SK-N-SH (cell line): ENCODE data around the gene CAMK2D. TPM values are rescaled to one million over a fixed set of nuclear protein-coding genes. Genes with fewer than 3 reads are reported as not detected.

Source experiments
- CTCF ChIA-PET: fragments of 300-600, 350-600 bp; formaldehyde crosslinking; extraction: SDS; loops from one replicate; lab custom pipeline; 2021; lab: Yijun Ruan, JAX
- POLR2A ChIA-PET: fragments of 350-600 bp; sonication (Branson Sonifier 250); formaldehyde crosslinking; extraction: SDS; loops from one replicate; lab custom pipeline; 2020; ENCODE audit warnings: antibody characterized with exemption, inconsistent platforms; lab: Yijun Ruan, JAX
- DNase-seq: peaks from one replicate; pipeline ENCODE4 v3.0.0; 2012
- H2AFZ ChIP-seq: fragments of 200-600 bp; sonication (generic); 2 replicates; pipeline ENCODE4 v1.8.1; 2016; ENCODE audit warnings: antibody characterized with exemption, mild to moderate bottlenecking, low read depth
- H3F3A ChIP-seq: fragments of 200-600 bp; sonication (generic); replicated peaks from 2 replicates; pipeline ENCODE3; 2016; ENCODE audit warnings: antibody characterized with exemption, mild to moderate bottlenecking; ENCODE audit not compliant: insufficient read depth
- H3K27ac ChIP-seq, 2 experiments: fragments of 200-500 bp in 1 of 2; fragments of 200-600 bp in 1 of 2; sonication (Bioruptor generic) in 1 of 2; sonication (generic), shearing (Covaris generic) in 1 of 2; 2 replicates each; pipeline versions ENCODE4 v1.5.1 to v1.6.1; 2014 to 2016; ENCODE audit warnings: low read depth in 2 of 2, inconsistent platforms in 1 of 2, low read length in 1 of 2, mild to moderate bottlenecking in 1 of 2, mixed read lengths in 1 of 2
- H3K27me3 ChIP-seq: fragments of 200-600 bp; sonication (generic), shearing (Covaris generic); 2 replicates; pipeline ENCODE4 v1.6.1; 2016; ENCODE audit warnings: mixed run types; ENCODE audit not compliant: insufficient read depth
- H3K36me3 ChIP-seq, 2 experiments: fragments of 200-500 bp in 1 of 2; fragments of 200-600 bp in 1 of 2; sonication (Bioruptor generic) in 1 of 2; sonication (generic) in 1 of 2; replicated peaks in 1 of 2; 2 replicates each; pipeline versions ENCODE3 to v1.5.1; 2014 to 2016; ENCODE audit warnings: low read length in 1 of 2, mild to moderate bottlenecking in 1 of 2; ENCODE audit not compliant: insufficient read depth in 2 of 2, control insufficient read depth in 1 of 2
- H3K4me1 ChIP-seq, 2 experiments: fragments of 200-500 bp in 1 of 2; fragments of 200-600 bp in 1 of 2; sonication (Bioruptor generic) in 1 of 2; sonication (generic), shearing (Covaris generic) in 1 of 2; 2 replicates each; pipeline versions ENCODE4 v1.5.1 to v1.6.1; 2014 to 2016; ENCODE audit warnings: low read depth in 1 of 2, low read length in 1 of 2, mixed run types in 1 of 2; ENCODE audit not compliant: insufficient read depth in 2 of 2, control insufficient read depth in 1 of 2
- H3K4me2 ChIP-seq: fragments of 200-600 bp; sonication (generic), shearing (Covaris generic); 2 replicates; pipeline ENCODE4 v1.6.1; 2017; ENCODE audit warnings: mixed run types
- H3K4me3 ChIP-seq, 2 experiments: fragments of 200-500 bp in 1 of 2; fragments of 200-600 bp in 1 of 2; sonication (Bioruptor generic) in 1 of 2; sonication (generic), shearing (Covaris generic) in 1 of 2; 2 replicates each; pipeline versions ENCODE4 v1.5.1 to v1.8.1; 2014 to 2016; ENCODE audit warnings: low read depth in 2 of 2, inconsistent platforms in 1 of 2, low read length in 1 of 2, mild to moderate bottlenecking in 1 of 2, mixed read lengths in 1 of 2, moderate library complexity in 1 of 2
- H3K79me2 ChIP-seq: fragments of 200-600 bp; sonication (generic); 2 replicates; pipeline ENCODE4 v1.8.1; 2017; ENCODE audit warnings: mild to moderate bottlenecking; ENCODE audit not compliant: insufficient read depth
- H3K9ac ChIP-seq: fragments of 200-600 bp; sonication (generic); 2 replicates; pipeline ENCODE4 v1.6.1; 2017; ENCODE audit warnings: mixed run types
- H3K9me2 ChIP-seq: fragments of 200-600 bp; sonication (generic); 2 replicates; pipeline ENCODE4 v1.6.1; 2017; ENCODE audit warnings: mixed run types
- H3K9me3 ChIP-seq: fragments of 200-600 bp; sonication (generic); 2 replicates; pipeline ENCODE4 v1.6.1; 2017; ENCODE audit warnings: mixed run types, mild to moderate bottlenecking, moderate library complexity
- H4K20me1 ChIP-seq: fragments of 200-600 bp; sonication (generic); 2 replicates; pipeline ENCODE4 v1.6.1; 2017; ENCODE audit warnings: mild to moderate bottlenecking, mixed run types; ENCODE audit not compliant: insufficient read depth
- CHD2 ChIP-seq: fragments of 150-350 bp; IDR thresholded peaks from 2 replicates; pipeline ENCODE4 v1.6.1; 2018; ENCODE audit warnings: low read length; ENCODE audit not compliant: partially characterized antibody
- ELF1 ChIP-seq: IDR thresholded peaks from 2 replicates; pipeline ENCODE4 v1.4.0; 2012
- EP300 ChIP-seq, 2 experiments: IDR thresholded peaks; 2 replicates each; pipeline versions ENCODE4 v1.4.0 to v1.6.1; 2012; ENCODE audit warnings: borderline replicate concordance in 1 of 2, low read depth in 1 of 2, low read length in 1 of 2
- FOSL2 ChIP-seq: IDR thresholded peaks from 2 replicates; pipeline ENCODE4 v1.4.0; 2012; ENCODE audit warnings: low read depth, mild to moderate bottlenecking, moderate library complexity, borderline replicate concordance
- GABPA ChIP-seq: IDR thresholded peaks from 2 replicates; pipeline ENCODE4 v1.4.0; 2012; ENCODE audit warnings: low read depth, mild to moderate bottlenecking
- GATA2 ChIP-seq: sonication (generic); formaldehyde crosslinking; IDR thresholded peaks from 2 replicates; pipeline ENCODE4 v1.5.0; 2020; ENCODE audit warnings: mild to moderate bottlenecking, missing genetic modification reagents
- JUND ChIP-seq: IDR thresholded peaks from 2 replicates; pipeline ENCODE4 v1.4.0; 2012
- MEF2A ChIP-seq: IDR thresholded peaks from 2 replicates; pipeline ENCODE4 v1.4.0; 2012; ENCODE audit warnings: low read depth, borderline replicate concordance
- NFIC ChIP-seq: IDR thresholded peaks from 2 replicates; pipeline ENCODE4 v1.4.0; 2012; ENCODE audit warnings: borderline replicate concordance
- NRF1 ChIP-seq: IDR thresholded peaks from 2 replicates; pipeline ENCODE4 v1.6.1; 2012; ENCODE audit warnings: low read depth, mild to moderate bottlenecking, low read length
- POLR2AphosphoS5 ChIP-seq: IDR thresholded peaks from 2 replicates; pipeline ENCODE4 v1.6.1; 2012; ENCODE audit warnings: low read depth, low read length
- RAD21 ChIP-seq: IDR thresholded peaks from 2 replicates; pipeline ENCODE4 v1.6.1; 2012; ENCODE audit warnings: mild to moderate bottlenecking, low read length
- RCOR1 ChIP-seq: fragments of 150-350 bp; IDR thresholded peaks from 2 replicates; pipeline ENCODE4 v1.6.1; 2017; ENCODE audit warnings: antibody characterized with exemption, low read length
- RFX5 ChIP-seq: IDR thresholded peaks from 2 replicates; pipeline ENCODE4 v1.6.1; 2012; ENCODE audit warnings: mild to moderate bottlenecking, improper control_type of control experiment, low read length
- RXRA ChIP-seq: IDR thresholded peaks from 2 replicates; pipeline ENCODE4 v1.4.0; 2012; ENCODE audit warnings: low read depth, mild to moderate bottlenecking, borderline replicate concordance
- SIN3A ChIP-seq: IDR thresholded peaks from 2 replicates; pipeline ENCODE4 v1.6.1; 2012; ENCODE audit warnings: low read depth, mild to moderate bottlenecking, low read length, moderate library complexity, borderline replicate concordance
- TAF1 ChIP-seq: IDR thresholded peaks from 2 replicates; pipeline ENCODE4 v1.6.1; 2012; ENCODE audit warnings: low read depth, mild to moderate bottlenecking, low read length, moderate library complexity, borderline replicate concordance
- TEAD4 ChIP-seq: IDR thresholded peaks from 2 replicates; pipeline ENCODE4 v1.4.0; 2012; ENCODE audit warnings: mild to moderate bottlenecking, borderline replicate concordance; ENCODE audit not compliant: insufficient read depth
- WGBS: methylation state at CpG from one replicate; pipeline ENCODE4 v1.1.6; 2017; ENCODE audit warnings: low lambda C conversion rate; 5-methylcytosine and 5-hydroxymethylcytosine counted together
- polyA plus RNA-seq, 3 experiments: library from polyadenylated mRNA; depleted of rRNA; stranded (reverse); fragments of >200 nt; gene quantifications; 2 replicates each; pipeline ENCODE4 v1.2.3, GENCODE V29; 2012
- TF ChIP-seq, protein P1 (sequence below): IDR thresholded peaks from 2 replicates; pipeline ENCODE4; 2012
- TF ChIP-seq, protein P2 (sequence below): fragments of 200-600 bp; sonication (generic); IDR thresholded peaks from 2 replicates; pipeline ENCODE4 v1.6.1; 2017; ENCODE audit warnings: antibody characterized with exemption, mild to moderate bottlenecking, moderate library complexity
- TF ChIP-seq, protein P3 (sequence below): fragments of 150-350 bp; IDR thresholded peaks from 2 replicates; pipeline ENCODE4 v1.6.1; 2016; ENCODE audit warnings: mild to moderate bottlenecking, low read depth, low read length

Gene CAMK2D
- polyA plus RNA-seq, 1 of the 3 experiments (the other 2 are of a cell fraction): 17.0 TPM

DNA sequence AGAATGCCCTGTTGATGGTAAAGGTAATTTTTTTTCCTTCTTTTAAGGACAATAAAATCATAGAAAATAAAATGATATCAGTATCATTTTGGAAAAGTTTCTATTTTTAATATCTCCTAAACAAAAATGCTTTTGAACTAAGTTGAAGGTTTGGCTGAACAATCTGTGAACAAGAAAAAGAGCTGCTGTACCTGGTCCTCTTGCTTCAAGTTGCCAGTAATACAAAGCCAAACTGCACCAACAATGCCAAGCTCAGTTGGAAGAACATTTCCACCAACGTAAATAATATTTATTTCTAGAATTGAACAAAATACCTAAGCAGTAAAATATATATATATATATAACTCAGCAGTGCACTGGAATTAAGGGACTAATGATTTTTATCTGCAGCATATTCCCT lies 132.8 kb downstream of the CAMK2D start:
- CTCF ChIA-PET: interaction anchor here (0.9 kb wide), 1 partner anchor 10 kb away, joined by 3 read pairs; no protein-coding TSS in a partner anchor
- no peaks in the 10 kb centered on the region for H3F3A ChIP-seq
- no peaks in the 10 kb centered on the region for H3K27me3 ChIP-seq
- no peaks in the 10 kb centered on the region for H3K9me3 ChIP-seq
- H4K20me1 ChIP-seq: peaks cover 13% of the 10 kb centered on the region; the same call in 1 of the 2 replicates
- H3K9ac ChIP-seq: no peak overlapping the region
- WGBS: 66% methylated on average over 1 of the region's 1 CpG
- POLR2A ChIA-PET: no interaction called here
- peaks cover 57% of the 10 kb centered on the region for H3K79me2 ChIP-seq
- no peak for DNase-seq
- no peak overlapping the region for H3K4me3 ChIP-seq
- H3K4me1 ChIP-seq: peaks cover 0 to 17% of the 10 kb centered on the region in 2 experiments; a peak in 2 of 4 replicates
- H3K36me3 ChIP-seq: peaks cover 0 to 17% of the 10 kb centered on the region in 2 experiments
- no peak overlapping the region for H3K4me2 ChIP-seq
- H3K27ac ChIP-seq: no peak overlapping the region
- H2AFZ ChIP-seq: no peak overlapping the region
- no peaks in the 10 kb centered on the region for H3K9me2 ChIP-seq
- TF ChIP-seq CHD2: no peak
- TF ChIP-seq SIN3A: no peak
- TF ChIP-seq GATA2 (CRISPR knock-in tag): no peak
- TF ChIP-seq, protein P1, sequence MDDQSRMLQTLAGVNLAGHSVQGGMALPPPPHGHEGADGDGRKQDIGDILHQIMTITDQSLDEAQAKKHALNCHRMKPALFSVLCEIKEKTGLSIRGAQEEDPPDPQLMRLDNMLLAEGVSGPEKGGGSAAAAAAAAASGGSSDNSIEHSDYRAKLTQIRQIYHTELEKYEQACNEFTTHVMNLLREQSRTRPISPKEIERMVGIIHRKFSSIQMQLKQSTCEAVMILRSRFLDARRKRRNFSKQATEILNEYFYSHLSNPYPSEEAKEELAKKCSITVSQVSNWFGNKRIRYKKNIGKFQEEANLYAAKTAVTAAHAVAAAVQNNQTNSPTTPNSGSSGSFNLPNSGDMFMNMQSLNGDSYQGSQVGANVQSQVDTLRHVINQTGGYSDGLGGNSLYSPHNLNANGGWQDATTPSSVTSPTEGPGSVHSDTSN: no peak
- no peak for TF ChIP-seq RAD21
- TF ChIP-seq RXRA: no peak
- TF ChIP-seq, protein P2, sequence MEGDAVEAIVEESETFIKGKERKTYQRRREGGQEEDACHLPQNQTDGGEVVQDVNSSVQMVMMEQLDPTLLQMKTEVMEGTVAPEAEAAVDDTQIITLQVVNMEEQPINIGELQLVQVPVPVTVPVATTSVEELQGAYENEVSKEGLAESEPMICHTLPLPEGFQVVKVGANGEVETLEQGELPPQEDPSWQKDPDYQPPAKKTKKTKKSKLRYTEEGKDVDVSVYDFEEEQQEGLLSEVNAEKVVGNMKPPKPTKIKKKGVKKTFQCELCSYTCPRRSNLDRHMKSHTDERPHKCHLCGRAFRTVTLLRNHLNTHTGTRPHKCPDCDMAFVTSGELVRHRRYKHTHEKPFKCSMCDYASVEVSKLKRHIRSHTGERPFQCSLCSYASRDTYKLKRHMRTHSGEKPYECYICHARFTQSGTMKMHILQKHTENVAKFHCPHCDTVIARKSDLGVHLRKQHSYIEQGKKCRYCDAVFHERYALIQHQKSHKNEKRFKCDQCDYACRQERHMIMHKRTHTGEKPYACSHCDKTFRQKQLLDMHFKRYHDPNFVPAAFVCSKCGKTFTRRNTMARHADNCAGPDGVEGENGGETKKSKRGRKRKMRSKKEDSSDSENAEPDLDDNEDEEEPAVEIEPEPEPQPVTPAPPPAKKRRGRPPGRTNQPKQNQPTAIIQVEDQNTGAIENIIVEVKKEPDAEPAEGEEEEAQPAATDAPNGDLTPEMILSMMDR: no peak
- TF ChIP-seq EP300 (IDR thresholded peaks at IDR 0.05; ENCODE audit: borderline replicate concordance in 1 of 2, low read depth in 1 of 2, low read length in 1 of 2): no peak

DNA sequence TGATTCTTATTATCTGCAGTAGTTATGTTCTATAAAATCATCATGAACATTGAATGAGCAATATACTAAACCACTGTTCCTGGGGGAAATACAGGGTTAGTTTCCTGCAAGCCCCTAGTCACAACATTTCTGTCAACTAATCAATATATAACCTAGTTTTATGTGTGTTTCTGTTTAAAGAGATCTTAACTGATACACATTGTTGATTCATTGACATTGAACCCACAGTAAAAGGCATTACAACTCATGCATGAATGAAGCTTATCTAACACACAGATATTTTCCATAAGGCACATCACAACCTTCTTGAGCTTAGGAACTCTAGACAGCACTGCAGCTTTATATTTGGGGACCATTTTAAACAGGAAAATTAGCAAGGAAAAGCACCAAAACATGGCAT lies 134.2 kb downstream of the CAMK2D start:
- Histone ChIP-seq H3K4me2 (no peak overlapping the region), H3K27ac (no peak overlapping the region), H3K79me2 (peaks cover 48% of the 10 kb centered on the region), H3K4me1 (peaks cover 0 to 11% of the 10 kb centered on the region in 2 experiments; a peak in 2 of 4 replicates), H3K4me3 (no peak overlapping the region), H3K9ac (no peak overlapping the region), H3K36me3 (peaks cover 2 to 23% of the 10 kb centered on the region in 2 experiments), H3K9me2 (no peaks in the 10 kb centered on the region), H3K27me3 (no peaks in the 10 kb centered on the region), H4K20me1 (peaks cover 2% of the 10 kb centered on the region; the same call in 1 of the 2 replicates), H2AFZ (no peak overlapping the region), H3K9me3 (no peaks in the 10 kb centered on the region), H3F3A (no peaks in the 10 kb centered on the region)
- TF ChIP-seq POLR2AphosphoS5: no peak
- no peak for TF ChIP-seq GABPA
- TF ChIP-seq, protein P3, sequence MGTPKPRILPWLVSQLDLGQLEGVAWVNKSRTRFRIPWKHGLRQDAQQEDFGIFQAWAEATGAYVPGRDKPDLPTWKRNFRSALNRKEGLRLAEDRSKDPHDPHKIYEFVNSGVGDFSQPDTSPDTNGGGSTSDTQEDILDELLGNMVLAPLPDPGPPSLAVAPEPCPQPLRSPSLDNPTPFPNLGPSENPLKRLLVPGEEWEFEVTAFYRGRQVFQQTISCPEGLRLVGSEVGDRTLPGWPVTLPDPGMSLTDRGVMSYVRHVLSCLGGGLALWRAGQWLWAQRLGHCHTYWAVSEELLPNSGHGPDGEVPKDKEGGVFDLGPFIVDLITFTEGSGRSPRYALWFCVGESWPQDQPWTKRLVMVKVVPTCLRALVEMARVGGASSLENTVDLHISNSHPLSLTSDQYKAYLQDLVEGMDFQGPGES: no peak
- no peak for TF ChIP-seq NFIC
- TF ChIP-seq ELF1: no peak
- TF ChIP-seq TAF1: no peak
- no peak for TF ChIP-seq MEF2A
- no peak for TF ChIP-seq TEAD4
- TF ChIP-seq FOSL2: no peak
- TF ChIP-seq JUND: no peak
- no peak for TF ChIP-seq RCOR1
- TF ChIP-seq NRF1: no peak
- TF ChIP-seq RFX5: no peak
- DNase-seq: no peak
- ChIA-PET CTCF (no interaction called here), POLR2A (no interaction called here)
